ENCODE measurements around the gene AKIRIN2.

DNA sequence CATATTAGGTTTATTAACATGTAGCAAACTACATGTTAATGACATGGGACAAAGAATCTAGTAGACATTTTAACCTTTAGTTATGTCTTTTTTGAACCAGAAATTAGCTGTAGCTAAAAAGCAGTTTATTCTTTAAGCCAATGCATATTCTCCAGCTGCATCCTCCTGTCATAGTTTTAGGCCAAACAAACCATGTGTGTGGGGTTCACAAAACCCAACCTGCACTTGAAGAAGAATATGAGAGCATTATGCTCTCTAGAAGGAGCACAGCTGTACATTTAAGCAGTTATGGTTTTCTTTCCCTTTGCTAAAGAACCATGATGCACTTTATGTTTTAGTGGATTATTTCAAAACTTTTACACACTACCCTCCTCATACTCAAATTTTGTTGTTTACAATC lies 46.2 kb downstream of the AKIRIN2 start:
- TF ChIP-seq, protein P1, sequence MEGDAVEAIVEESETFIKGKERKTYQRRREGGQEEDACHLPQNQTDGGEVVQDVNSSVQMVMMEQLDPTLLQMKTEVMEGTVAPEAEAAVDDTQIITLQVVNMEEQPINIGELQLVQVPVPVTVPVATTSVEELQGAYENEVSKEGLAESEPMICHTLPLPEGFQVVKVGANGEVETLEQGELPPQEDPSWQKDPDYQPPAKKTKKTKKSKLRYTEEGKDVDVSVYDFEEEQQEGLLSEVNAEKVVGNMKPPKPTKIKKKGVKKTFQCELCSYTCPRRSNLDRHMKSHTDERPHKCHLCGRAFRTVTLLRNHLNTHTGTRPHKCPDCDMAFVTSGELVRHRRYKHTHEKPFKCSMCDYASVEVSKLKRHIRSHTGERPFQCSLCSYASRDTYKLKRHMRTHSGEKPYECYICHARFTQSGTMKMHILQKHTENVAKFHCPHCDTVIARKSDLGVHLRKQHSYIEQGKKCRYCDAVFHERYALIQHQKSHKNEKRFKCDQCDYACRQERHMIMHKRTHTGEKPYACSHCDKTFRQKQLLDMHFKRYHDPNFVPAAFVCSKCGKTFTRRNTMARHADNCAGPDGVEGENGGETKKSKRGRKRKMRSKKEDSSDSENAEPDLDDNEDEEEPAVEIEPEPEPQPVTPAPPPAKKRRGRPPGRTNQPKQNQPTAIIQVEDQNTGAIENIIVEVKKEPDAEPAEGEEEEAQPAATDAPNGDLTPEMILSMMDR (IDR thresholded peaks at IDR 0.05), result no peak
- TF ChIP-seq POLR2A (IDR thresholded peaks at IDR 0.05; ENCODE audit: low read depth) (no peak), POLR2AphosphoS5 (IDR thresholded peaks at IDR 0.05) (no peak), EP300 (IDR thresholded peaks at IDR 0.05) (no peak)
